ENCODE results near the gene VAC14.

Gene VAC14

GRCh38 chr16:70656065-70656711, 144.8 kb downstream of the VAC14 start:
- no peak overlapping the region for H3K4me3 ChIP-seq (ENCODE audit: low read depth, low read length)
- no peak for TF ChIP-seq CTCF (IDR thresholded peaks at IDR 0.05; ENCODE audit: low read depth, low read length)

GRCh38 chr16:70653809-70654771, 146.9 kb downstream of the VAC14 start:
- H3K4me3 ChIP-seq (ENCODE audit: low read depth, low read length): peak overlapping the region; percentile 7; the same call in 1 of the 2 replicates
- peak; percentile 76 for TF ChIP-seq CTCF (IDR thresholded peaks at IDR 0.05; ENCODE audit: low read depth, low read length)

GRCh38 chr16:70653406-70653805, 147.6 kb downstream of the VAC14 start:
- H3K4me3 ChIP-seq (ENCODE audit: low read depth, low read length): no peak overlapping the region
- TF ChIP-seq CTCF (IDR thresholded peaks at IDR 0.05; ENCODE audit: low read depth, low read length): no peak

- H3K4me3 ChIP-seq (ENCODE audit: low read depth, low read length): no peak overlapping the region
- TF ChIP-seq CTCF (IDR thresholded peaks at IDR 0.05; ENCODE audit: low read depth, low read length): no peak
Observed at GRCh38 chr16:70652322-70652721, 148.6 kb downstream of the VAC14 start.

GRCh38 chr16:70651524-70651923, 149.4 kb downstream of the VAC14 start:
- no peak for TF ChIP-seq CTCF (IDR thresholded peaks at IDR 0.05; ENCODE audit: low read depth, low read length)
- no peak overlapping the region for H3K4me3 ChIP-seq (ENCODE audit: low read depth, low read length)

GRCh38 chr16:70650216-70650615, 150.7 kb downstream of the VAC14 start:
- no peak for TF ChIP-seq CTCF (IDR thresholded peaks at IDR 0.05; ENCODE audit: low read depth, low read length)
- no peak overlapping the region for H3K4me3 ChIP-seq (ENCODE audit: low read depth, low read length)

- H3K4me3 ChIP-seq (ENCODE audit: low read depth, low read length): no peak overlapping the region
- TF ChIP-seq CTCF (IDR thresholded peaks at IDR 0.05; ENCODE audit: low read depth, low read length): no peak
Observed at GRCh38 chr16:70649300-70649699, 151.7 kb downstream of the VAC14 start.
